GM19239 (cell line): ENCODE data around the gene MYO1D.
"Not testable (repeated sequence)": the region's sequence is repeated elsewhere in the genome, so short reads cannot be mapped to it uniquely, and the experiment has no call there.

ENCODE experiments used
- DNase-seq: peaks from one replicate; pipeline ENCODE4 v3.0.0; 2011; ENCODE audit warnings: low spot score; ENCODE audit not compliant: insufficient read length
- FAIRE-seq: peaks from 2 replicates; lab custom pipeline; 2011; peaks lifted over from hg19 to GRCh38; lab: Jason Lieb, UNC

Gene MYO1D

DNA sequence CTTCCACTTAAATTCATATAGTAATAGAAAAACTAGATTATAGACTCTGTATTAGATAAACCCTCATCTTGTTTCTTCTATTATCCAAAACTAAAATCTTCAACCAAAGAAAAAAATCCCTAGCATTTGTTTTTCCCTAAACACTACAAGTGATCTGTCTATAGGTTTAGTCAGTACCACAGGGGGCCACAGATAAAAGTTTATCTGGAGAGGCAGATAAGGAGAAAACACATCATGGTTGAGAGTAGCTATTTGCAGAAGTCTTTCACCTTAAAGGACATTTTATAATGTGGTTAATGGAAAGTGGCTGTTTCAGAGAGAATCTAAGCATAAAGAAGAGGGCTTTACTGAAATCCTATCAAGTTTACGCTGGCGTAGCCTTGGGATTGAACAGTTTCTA lies 230.0 kb downstream of the MYO1D start:
- FAIRE-seq, result no peak

DNA sequence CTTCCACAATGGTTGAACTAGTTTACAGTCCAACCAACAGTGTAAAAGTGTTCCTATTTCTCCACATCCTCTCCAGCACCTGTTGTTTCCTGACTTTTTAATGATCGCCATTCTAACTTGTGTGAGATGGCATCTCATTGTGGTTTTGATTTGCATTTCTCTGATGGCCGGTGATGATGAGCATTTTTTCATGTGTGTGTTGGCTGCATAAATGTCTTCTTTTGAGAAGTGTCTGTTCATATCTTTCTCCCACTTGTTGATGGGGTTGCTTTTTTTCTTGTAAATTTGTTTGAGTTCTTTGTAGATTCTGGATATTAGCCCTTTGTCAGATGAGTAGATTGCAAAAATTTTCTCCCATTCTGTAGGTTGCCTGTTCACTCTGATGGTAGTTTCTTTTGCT lies 235.4 kb downstream of the MYO1D start:
- FAIRE-seq, DNase-seq: not testable (repeated sequence)

More for the DNA sequence above, 230.0 kb downstream of the MYO1D start:
- no peak for DNase-seq

DNA sequence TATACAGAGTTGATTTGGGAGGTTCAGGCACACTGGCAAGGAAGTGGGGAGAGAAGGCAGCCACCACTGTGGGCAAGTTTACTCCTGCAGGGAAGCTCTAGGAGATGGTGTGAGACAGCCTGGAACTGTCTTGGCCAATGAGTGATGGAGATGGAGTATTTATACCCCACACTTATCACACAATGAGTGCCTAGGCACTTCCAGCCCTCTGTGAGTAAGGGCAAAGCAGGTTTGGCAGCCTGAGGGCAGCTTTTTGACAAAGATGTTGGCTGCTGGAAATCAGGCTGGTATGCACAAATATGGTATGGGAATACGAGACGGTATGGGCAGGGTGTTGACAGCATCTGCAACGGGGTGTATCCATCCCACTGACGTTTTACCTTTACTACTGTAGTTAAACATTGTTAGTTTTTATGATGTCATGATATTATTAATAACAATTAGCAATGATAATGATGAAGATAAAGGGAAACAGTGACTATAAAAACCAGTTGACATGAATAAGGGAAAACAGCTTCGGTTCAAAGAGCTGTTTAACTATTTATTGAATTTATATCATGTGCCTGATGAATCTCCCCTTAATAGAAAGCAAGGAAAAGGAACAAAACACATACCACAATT lies 240.2 kb downstream of the MYO1D start:
- no peak for DNase-seq
- no peak for FAIRE-seq

DNA sequence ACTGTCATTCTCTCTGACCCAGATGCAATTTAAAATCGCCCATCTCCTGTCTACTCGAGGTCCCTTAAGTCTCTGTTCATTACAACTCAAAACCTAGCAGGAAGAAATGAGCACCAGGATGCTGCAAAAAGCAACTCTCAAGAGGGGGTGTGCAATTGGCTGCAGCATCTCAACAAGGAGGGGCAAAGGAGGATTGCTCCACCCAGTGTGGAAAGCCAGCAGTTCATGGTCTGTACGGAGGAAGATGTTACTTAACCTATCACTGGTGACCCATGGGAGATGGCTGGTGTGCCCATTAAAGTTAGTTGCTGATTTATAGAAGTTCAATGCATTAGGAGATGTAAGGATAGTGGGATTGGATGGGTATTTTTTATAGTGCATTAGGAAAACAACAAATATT lies 242.8 kb downstream of the MYO1D start:
- FAIRE-seq, result no peak

DNA sequence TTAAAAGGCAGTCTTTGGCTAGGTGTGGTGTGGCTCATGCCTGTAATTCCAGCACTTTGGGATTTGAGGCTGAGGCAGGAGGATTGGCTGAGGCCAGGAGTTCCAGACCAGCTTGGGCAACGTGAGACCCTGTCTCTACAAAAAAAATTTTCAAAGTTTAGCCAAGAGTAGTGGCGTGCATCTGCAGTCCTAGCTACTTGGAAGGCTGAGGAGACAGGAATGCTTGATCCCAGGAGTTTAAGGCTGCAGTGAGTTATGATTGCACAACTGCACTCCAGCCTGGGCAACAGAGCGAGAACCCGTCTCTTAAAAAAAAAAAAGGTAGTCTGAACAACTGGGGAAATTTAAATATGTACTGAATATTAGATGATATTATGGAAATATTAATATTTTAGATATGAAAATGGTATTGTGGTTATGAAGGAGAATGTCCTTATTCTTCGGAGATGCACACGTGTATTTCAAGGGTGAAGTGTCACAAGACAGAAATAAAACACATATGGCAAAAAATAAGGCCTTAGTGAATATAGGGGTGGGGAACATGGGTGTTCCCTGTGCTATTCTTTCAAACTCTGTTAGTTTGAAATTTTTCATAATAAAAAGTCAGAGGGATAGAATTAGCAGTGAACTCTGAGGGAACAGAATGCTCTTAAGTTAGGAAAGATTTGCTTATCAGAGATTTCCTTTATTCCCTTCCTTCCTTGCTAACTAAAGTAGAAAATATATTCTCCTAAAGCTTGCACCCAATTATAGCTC lies 245.4 kb downstream of the MYO1D start:
- FAIRE-seq, result no peak
- DNase-seq, result no peak

More for the DNA sequence above, 242.8 kb downstream of the MYO1D start:
- no peak for DNase-seq

DNA sequence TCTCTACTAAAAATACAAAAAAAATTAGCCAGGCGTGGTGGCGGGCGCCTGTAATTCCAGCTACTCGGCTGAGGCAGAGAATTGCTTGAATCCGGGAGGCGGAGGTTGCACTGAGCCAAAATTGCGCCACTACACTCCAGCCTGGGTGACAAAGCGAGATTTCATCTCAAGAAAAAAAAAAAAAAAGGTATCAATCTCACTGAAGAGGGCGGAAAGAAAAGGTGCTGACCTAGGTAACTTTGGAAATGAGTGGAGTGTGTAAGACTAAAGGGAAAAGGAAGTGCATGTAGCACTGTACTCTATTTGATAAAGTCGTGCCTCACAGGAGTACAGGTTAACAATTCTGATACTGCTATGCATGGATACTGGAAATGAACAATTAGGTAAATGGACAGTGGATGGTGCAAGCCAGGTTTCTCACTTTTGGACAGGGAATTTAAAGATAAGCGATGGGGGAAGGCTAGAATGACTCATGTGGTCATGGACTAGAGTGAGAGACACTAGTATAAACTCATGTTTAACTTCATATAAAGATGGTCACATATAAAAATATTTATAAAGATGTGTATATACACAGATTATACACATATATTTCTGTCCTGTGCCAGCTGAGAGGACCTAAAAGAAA lies 247.2 kb downstream of the MYO1D start:
- FAIRE-seq (no peak), DNase-seq (no peak)

DNA sequence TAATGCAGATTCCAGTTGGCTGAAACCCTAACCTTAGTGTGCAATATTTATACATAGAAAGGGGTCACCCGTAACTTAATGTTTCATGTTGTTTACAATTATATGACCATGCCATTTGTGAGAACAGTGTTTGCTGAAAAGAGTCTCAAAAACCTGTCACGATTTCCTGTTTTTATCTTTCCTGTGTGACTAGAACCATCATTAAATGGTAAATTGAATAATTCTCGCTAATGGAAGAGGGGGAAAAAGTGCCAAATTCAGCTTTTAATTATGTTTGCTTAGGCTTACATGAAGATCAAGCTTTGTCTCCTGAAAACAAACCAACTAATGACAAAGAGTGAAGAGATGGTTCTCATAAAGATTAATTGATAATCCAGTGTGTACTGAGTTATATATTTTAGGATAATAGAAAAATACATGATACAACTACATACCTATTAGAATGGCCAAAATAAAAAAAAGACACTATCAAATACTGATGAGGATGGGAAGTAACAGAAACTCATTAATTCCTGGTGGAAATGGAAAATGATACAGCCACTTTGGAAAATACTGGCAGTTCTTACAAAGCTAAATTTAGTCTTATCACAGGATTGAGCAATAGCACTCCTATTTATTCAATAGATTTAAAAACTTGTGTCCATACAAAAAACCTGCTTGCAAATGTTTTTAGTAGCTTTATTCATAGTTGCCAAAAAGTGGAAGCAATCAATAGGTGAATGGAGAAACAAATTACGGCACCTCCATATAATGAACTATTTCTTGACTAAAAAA lies 248.5 kb downstream of the MYO1D start:
- no peak for DNase-seq
- FAIRE-seq, result no peak

DNA sequence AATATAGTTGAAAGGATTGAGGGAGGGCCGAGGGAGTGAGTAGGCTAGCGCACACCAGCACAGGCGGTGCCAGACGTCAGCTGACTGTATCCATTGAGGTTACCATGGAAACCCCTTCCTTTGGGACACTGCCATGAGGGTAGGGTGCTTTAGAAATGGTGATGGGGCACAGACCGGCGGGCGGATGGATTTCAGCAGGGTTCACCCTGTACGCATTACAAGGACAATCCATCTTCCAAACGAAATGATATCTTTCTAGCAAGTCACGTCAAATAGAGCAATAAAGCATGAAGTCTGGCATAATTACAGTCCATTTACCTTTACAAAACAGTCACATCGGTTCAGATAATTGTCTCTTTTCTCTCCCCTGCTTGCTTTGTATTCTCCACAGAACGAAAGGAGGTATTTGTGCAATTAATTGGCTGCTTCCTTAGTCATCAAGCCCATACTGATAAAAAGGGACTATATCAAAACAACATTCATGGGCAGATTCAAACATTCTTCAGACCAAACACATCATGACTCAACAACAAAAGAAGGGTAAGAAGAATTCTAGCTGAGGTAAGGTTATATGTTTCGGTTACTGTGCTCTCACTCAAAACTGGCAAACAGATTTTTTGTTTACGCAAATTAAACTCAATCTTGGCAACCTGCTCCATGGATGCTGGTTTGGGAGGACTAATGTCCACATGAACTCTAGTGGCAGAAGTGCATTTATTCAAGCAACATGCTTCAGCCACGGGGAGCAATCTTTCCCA lies 249.5 kb downstream of the MYO1D start:
- DNase-seq, result no peak
- FAIRE-seq, result no peak

DNA sequence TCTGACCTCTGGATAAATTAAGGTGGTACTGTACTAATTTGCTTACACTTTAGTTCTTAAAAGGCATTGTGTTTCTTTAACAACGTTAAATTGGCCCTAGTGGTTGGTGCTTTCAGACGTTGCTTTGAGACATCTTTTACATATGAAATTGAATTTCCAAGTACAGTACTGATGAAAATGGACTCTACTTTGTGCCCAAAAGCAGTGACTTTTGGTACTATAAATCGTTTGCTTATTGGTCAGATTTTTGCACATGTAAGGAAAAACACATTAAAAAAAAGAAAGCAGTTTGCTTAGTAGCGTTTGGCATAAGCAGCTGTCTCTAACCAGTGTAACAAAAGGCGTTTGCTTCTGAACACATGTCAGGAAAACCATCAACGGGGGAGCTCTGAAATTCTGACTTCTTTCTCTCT lies 250.5 kb downstream of the MYO1D start:
- DNase-seq (no peak), FAIRE-seq (no peak)

DNA sequence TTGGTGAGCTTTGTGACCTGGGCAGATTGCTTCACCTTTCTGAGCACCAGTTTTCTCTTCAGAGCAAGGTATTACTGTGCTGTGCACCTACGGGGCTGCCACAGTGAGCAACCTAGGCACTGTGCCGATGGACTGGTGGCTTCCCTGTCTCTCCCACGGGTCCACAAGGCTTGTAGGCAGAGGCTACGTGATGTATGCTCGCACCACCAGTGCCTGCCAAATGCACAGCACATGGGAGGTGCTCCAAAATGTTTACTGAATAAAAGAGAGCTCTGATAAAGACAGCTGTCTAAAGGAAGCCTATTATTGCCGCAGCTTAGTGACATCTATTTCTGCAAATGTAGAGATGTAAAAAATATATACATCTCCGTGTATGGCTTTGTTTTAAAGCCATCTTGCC lies 251.0 kb downstream of the MYO1D start:
- no peak for DNase-seq
- no peak for FAIRE-seq

DNA sequence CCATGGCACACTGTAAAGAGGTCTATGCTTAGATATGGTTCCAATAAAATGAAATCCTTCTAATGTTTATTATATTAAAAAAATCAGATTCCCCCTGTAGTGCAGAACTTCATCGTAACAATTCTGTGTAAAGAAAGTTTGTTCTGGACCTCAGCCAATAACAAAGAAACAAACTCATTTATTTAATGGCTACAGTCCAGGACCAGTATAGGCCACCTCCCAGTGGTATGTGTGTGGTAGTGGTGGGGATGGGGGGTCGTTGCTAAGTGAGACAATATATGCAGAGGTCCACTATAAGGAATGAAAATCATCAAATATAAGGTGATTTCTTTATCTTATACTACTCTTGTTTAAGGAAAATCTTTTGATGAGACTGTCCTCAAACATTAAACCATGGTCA lies 253.7 kb downstream of the MYO1D start:
- DNase-seq (no peak), FAIRE-seq (no peak)

DNA sequence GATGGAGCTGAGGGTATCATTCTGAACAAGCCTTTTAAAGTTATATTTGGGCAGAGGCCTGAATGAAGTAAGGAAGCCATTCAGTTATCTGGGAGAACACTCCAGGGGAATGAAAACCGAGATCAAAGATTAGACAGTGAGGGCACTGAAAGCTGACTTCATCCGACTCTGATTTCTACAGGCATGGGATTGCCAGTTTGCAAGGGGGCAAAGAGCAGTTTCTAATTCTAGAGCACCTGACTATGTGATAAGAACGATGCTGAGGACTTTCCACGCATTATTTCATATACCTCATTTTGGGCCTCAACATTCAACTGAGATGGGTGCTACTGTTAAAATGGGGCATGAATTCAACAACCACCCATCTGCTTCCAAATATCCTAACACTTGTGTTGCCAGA lies 254.4 kb downstream of the MYO1D start:
- FAIRE-seq, result no peak

DNA sequence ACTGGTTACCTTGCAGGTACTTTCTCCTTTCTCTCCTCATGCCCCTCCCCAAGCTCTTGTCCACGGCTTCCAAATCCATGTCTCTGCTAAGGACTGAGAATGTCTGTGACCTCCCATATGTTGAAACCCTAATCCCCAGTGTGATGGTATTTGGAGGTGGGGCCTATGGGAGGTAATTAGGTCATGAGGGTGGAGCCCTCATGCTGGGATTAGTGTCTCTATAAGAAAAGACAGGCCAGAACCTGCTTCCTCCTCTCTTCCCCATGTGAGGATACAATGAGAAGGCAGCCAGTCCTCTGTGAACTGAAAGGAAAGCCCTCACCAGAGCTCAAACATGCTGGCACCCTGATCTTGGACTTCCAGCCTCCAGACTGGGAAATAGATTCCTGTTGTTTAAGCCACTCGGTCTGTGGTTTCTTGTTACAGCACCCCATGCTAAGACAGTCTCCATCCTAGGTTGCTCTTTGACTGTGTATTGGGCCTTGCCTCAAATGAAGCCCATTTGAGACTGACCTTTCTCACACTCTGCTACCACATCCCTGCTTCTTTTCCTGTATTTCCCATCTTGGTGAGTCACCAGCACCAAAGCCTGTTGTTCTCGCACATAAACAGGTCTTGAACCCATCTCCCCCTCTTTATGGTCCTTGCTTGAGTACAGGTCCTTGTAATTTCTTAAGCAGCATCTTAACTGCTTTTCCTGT lies 255.2 kb downstream of the MYO1D start:
- DNase-seq, result no peak
- no peak for FAIRE-seq

More for the DNA sequence above, 254.4 kb downstream of the MYO1D start:
- DNase-seq, result no peak

DNA sequence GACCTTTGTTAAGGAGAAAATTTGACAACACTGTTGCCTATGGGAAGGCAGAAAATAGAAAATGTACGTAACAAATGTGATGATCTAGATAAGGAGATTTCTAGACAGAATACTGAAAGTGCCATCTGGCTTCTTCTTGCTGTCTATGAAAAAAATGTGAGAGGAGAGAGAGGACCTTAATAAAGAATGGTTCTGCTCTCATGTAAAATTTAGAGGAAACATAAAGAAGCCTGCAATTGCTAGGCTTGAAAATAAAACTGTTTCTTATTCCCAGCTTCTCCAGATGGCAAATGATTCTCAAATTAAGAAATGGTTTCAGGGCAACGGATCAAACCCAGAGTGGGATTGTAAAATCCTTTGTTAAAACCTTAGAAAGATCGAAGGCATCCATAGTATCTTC lies 261.6 kb downstream of the MYO1D start:
- FAIRE-seq, result no peak
- no peak for DNase-seq

DNA sequence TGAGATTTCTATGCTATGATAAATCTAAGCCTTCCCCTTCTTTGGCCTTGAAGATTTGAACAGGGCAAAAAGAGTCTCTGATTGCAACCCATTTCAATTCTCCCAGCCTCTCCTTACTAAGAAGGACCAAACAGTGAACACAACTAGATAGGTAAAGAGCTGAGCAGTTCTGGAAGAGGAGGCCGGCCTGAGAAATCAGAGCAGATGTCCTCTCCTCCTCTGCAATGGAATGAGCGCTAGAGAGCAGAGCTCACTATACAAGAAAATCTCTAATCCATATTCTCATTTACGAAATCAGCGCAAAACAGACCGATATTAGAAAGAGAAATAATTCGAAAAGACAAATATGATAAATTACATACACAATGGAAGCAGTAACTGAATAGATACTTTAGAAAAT lies 266.0 kb downstream of the MYO1D start:
- FAIRE-seq, result no peak
- no peak for DNase-seq

DNA sequence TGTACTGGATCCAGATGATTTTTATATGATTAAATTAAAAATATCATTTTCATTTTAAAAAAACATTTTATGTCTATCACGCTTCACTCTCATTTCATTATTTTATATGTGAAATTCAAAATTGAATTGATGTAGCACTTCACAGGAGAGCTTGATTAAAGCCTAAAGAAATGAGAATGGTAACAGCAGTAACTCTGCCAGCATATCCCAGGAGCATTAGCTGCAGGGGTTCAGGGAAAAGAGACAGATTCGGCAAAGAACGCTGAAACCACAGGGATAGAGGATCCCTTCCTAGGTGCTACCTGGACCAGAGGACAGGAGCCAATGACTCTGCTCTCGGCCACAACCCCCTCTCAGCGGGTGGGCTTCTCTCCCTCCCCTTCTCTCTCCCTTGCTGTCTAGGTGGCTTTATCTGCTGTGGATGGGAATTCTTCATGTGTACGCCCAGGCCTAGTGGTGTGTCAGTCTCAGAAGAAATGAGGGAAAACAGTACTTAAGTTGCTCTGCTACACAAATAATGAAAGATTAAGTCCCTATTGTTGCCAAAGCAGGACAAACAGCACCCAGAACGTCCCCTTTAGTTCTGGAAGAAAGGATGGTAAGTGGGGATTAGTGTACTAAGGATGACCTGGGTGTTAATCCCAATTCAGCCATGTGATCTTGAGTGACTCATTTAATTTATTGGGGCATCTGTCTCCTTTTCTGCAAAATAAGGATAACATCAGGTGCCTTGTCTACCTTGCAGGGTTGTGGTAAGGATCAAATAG lies 266.9 kb downstream of the MYO1D start:
- FAIRE-seq, result no peak
- no peak for DNase-seq

DNA sequence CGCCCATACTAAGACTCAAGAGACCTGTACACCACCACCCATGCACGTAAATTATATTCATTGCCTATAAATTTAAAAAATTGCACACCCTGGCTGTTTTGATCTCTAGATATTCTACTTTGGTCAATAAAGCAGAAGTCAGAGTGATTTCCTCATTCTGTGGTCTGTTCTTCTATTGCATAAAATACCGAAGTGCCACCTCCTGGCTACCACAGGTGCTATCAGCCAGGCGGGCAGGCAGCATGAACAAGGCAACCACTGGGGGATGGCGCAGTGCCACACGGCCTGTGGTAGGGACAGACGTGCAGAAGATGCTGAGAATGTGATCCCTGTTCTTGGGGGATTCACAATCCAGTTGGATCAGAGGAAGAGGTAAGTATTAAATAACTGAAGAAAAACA lies 267.8 kb downstream of the MYO1D start:
- peak; percentile 88 for FAIRE-seq
- peak; percentile 57 for DNase-seq

DNA sequence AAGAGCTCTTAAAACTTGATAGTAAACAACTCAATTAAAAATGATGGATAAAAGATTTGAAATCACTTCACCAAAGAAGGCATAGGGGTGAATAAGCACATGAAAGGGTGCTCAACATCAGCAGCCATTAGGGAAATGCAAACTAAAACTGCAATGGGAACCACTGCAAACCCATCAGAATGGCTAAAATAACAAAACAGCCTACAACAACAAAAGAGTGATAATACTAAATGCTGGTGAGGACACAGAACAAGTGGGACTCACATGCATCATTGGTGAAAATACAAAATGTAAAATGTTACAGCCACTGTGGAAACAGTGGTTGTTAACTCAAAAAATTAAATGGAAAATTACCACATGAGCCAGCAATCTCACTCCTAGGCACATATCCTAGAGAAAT lies 268.7 kb downstream of the MYO1D start:
- FAIRE-seq (no peak), DNase-seq (no peak)

DNA sequence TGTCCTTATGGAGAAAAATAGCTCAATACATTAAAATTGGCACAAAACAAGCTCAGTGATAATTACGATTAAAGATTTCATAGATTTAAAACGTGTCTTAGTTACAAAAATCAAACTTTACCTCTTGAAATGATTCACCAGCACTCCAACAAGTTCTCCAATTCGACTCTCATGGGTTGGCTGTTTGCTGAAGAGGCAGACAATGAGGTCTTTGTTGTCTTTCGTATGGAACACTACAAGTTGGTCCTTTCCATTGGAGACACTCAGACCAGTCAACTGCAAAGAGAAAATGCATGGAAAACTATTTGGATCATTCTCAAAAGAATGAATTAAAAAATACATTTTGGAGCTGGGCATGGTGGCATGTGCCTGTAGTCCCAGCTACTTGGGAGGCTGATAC lies 272.0 kb downstream of the MYO1D start:
- FAIRE-seq, result no peak

More for the DNA sequence above, 272.0 kb downstream of the MYO1D start:
- DNase-seq, result no peak
